Hepatocyte (in vitro differentiated cells): ENCODE measurements around the gene IRX4. TPM values are rescaled to one million over a fixed set of nuclear protein-coding genes. Genes with fewer than 3 reads are reported as not detected.

Experiments
- DNase-seq: peaks from one replicate; pipeline ENCODE4 v3.0.0-alpha.2; 2016; ENCODE audit warnings: low spot score
- H2AFZ ChIP-seq: fragments of 200-600 bp; sonication (generic); 2 replicates; pipeline ENCODE4 v1.6.0; 2016; ENCODE audit warnings: antibody characterized with exemption, mild to moderate bottlenecking
- H3K27ac ChIP-seq: fragments of 200-600 bp; sonication (generic); 2 replicates; pipeline ENCODE4 v1.5.1; 2016; ENCODE audit warnings: mild to moderate bottlenecking
- H3K27me3 ChIP-seq: fragments of 200-600 bp; sonication (generic); 2 replicates; pipeline ENCODE4 v1.6.1; 2016
- H3K36me3 ChIP-seq: fragments of 200-600 bp; sonication (generic); replicated peaks from 2 replicates; pipeline ENCODE4 v1.5.1; 2016; ENCODE audit warnings: low read depth; ENCODE audit not compliant: insufficient read depth
- H3K4me1 ChIP-seq: fragments of 200-600 bp; sonication (generic); 2 replicates; pipeline ENCODE4 v1.5.1; 2016; ENCODE audit warnings: mild to moderate bottlenecking, moderate library complexity; ENCODE audit not compliant: insufficient read depth
- H3K4me2 ChIP-seq: fragments of 200-600 bp; sonication (generic); 2 replicates; pipeline ENCODE4 v1.6.0; 2016
- H3K4me3 ChIP-seq: fragments of 200-600 bp; sonication (generic); 2 replicates; pipeline ENCODE4 v1.5.1; 2016; ENCODE audit warnings: mild to moderate bottlenecking
- H3K79me2 ChIP-seq: fragments of 200-600 bp; sonication (generic); 2 replicates; pipeline ENCODE4 v1.6.0; 2017; ENCODE audit warnings: mild to moderate bottlenecking
- H3K9me2 ChIP-seq: fragments of 200-600 bp; sonication (generic); replicated peaks from 2 replicates; pipeline ENCODE4 v1.6.0; 2017; ENCODE audit warnings: mild to moderate bottlenecking; ENCODE audit not compliant: insufficient read depth
- H3K9me3 ChIP-seq: fragments of 200-600 bp; sonication (generic); 2 replicates; pipeline ENCODE4 v1.5.1; 2016; ENCODE audit warnings: low read depth, mild to moderate bottlenecking
- H4K20me1 ChIP-seq: fragments of 200-600 bp; sonication (generic); 2 replicates; pipeline ENCODE4 v1.6.0; 2016; ENCODE audit warnings: mild to moderate bottlenecking; ENCODE audit not compliant: insufficient read depth, poor library complexity, severe bottlenecking
- CTCF ChIP-seq: fragments of 200-600 bp; sonication (generic); IDR thresholded peaks from 2 replicates; pipeline ENCODE4 v1.5.1; 2016; ENCODE audit warnings: antibody characterized with exemption, mild to moderate bottlenecking; ENCODE audit not compliant: poor library complexity
- EZH2 ChIP-seq: fragments of 200-600 bp; sonication (generic); IDR thresholded peaks from 2 replicates; pipeline ENCODE4 v1.6.1; 2016; ENCODE audit warnings: antibody characterized with exemption, mild to moderate bottlenecking, borderline replicate concordance
- EZH2phosphoT487 ChIP-seq: fragments of 200-600 bp; sonication (generic); IDR thresholded peaks from one replicate; pipeline ENCODE4 v1.6.1; 2018; ENCODE audit warnings: antibody characterized with exemption, mild to moderate bottlenecking, low read depth, moderate library complexity; ENCODE audit not compliant: unreplicated experiment, severe bottlenecking
- WGBS: methylation state at CpG from one replicate; pipeline ENCODE4 v1.1.6; 2016; ENCODE audit warnings: low lambda C conversion rate; ENCODE audit errors: missing lambda C conversion rate; 5-methylcytosine and 5-hydroxymethylcytosine counted together
- polyA plus RNA-seq: library from polyadenylated mRNA; unstranded; fragments of >200 nt; fragmentation: Nextera tagmentation; extraction: Ambion mirVana; gene quantifications from 2 replicates; pipeline ENCODE4 v1.2.1, GENCODE V29; 2016
- total RNA-seq: library from RNA; depleted of rRNA; stranded (reverse); fragments of >200 nt; gene quantifications from 2 replicates; pipeline ENCODE4 v1.2.3, GENCODE V29; 2014

The IRX4 gene
- total and polyA plus RNA-seq, 2 experiments from 2014 or later, result not detected

- no peak for DNase-seq
- Histone ChIP-seq H4K20me1 (no peaks in the 10 kb centered on the region), H3K4me3 (no peak overlapping the region), H3K4me1 (no peaks in the 10 kb centered on the region), H3K9me2 (no peaks in the 10 kb centered on the region), H3K79me2 (no peaks in the 10 kb centered on the region), H2AFZ (no peak overlapping the region), H3K27me3 (no peaks in the 10 kb centered on the region), H3K36me3 (no peaks in the 10 kb centered on the region), H3K27ac (no peak overlapping the region), H3K4me2 (no peak overlapping the region), H3K9me3 (no peaks in the 10 kb centered on the region)
- 78% methylated on average over 1 of the region's 1 CpG for WGBS
- TF ChIP-seq EZH2phosphoT487 (no peak), CTCF (no peak), EZH2 (no peak)
These were observed 22.4 kb upstream of the IRX4 start for GRCh38 chr5:1905108-1905507.

- H2AFZ ChIP-seq, result no peak overlapping the region
- no peak for DNase-seq
- no peaks in the 10 kb centered on the region for H3K79me2 ChIP-seq
- H3K9me2 ChIP-seq, result no peaks in the 10 kb centered on the region
- H3K4me3 ChIP-seq, result no peak overlapping the region
- H3K36me3 ChIP-seq, result no peaks in the 10 kb centered on the region
- peaks cover 15% of the 10 kb centered on the region for H3K27me3 ChIP-seq
- no peaks in the 10 kb centered on the region for H3K9me3 ChIP-seq
- H3K27ac ChIP-seq, result no peak overlapping the region
- no peaks in the 10 kb centered on the region for H3K4me1 ChIP-seq
- no peaks in the 10 kb centered on the region for H4K20me1 ChIP-seq
- TF ChIP-seq EZH2 (no peak), CTCF (no peak), EZH2phosphoT487 (no peak)
- WGBS, result 86% methylated on average over 4 of the region's 5 CpGs
- no peak overlapping the region for H3K4me2 ChIP-seq
These were observed 19.3 kb upstream of the IRX4 start for GRCh38 chr5:1901983-1902382.

- peaks cover 18% of the 10 kb centered on the region for H3K27me3 ChIP-seq
- H3K4me1 ChIP-seq, result no peaks in the 10 kb centered on the region
- no peak overlapping the region for H3K4me3 ChIP-seq
- H3K9me2 ChIP-seq, result no peaks in the 10 kb centered on the region
- H3K36me3 ChIP-seq, result no peaks in the 10 kb centered on the region
- no peaks in the 10 kb centered on the region for H4K20me1 ChIP-seq
- H3K9me3 ChIP-seq, result no peaks in the 10 kb centered on the region
- H3K27ac ChIP-seq, result no peak overlapping the region
- no peaks in the 10 kb centered on the region for H3K79me2 ChIP-seq
- TF ChIP-seq EZH2 (no peak), CTCF (no peak), EZH2phosphoT487 (no peak)
- DNase-seq, result no peak
- no peak overlapping the region for H2AFZ ChIP-seq
- WGBS, result 79% methylated on average over 5 of the region's 5 CpGs
- no peak overlapping the region for H3K4me2 ChIP-seq
These were observed 18.3 kb upstream of the IRX4 start for GRCh38 chr5:1901061-1901460.

- Histone ChIP-seq H3K79me2 (no peaks in the 10 kb centered on the region), H3K9me3 (no peaks in the 10 kb centered on the region), H2AFZ (no peak overlapping the region), H3K9me2 (no peaks in the 10 kb centered on the region), H3K4me2 (no peak overlapping the region), H3K27me3 (peaks cover 30% of the 10 kb centered on the region), H3K4me3 (no peak overlapping the region), H3K36me3 (no peaks in the 10 kb centered on the region), H3K4me1 (no peaks in the 10 kb centered on the region), H3K27ac (no peak overlapping the region), H4K20me1 (no peaks in the 10 kb centered on the region)
- TF ChIP-seq EZH2phosphoT487, result no peak
- TF ChIP-seq EZH2, result no peak
- TF ChIP-seq CTCF, result no peak
- no peak for DNase-seq
- 82% methylated on average over 5 of the region's 5 CpGs for WGBS
These were observed 16.5 kb upstream of the IRX4 start for GRCh38 chr5:1899201-1899600.
